GM12892 (cell line): ENCODE measurements around the gene MED13L.

Experiments
- POLR2A ChIP-seq: IDR thresholded peaks from 2 replicates; pipeline ENCODE4 v1.6.1; 2011; ENCODE audit warnings: low read depth, low read length, control low read depth
- TAF1 ChIP-seq: IDR thresholded peaks from 2 replicates; pipeline ENCODE4 v1.6.1; 2011; ENCODE audit warnings: low read depth, mild to moderate bottlenecking, control low read depth, low read length, borderline replicate concordance

GRCh38 chr12:115949675-115950074, 327.8 kb downstream of the MED13L start:
- TF ChIP-seq POLR2A (no peak), TAF1 (no peak)
